Measurements from ENCODE around the gene NSD1.
A peak's percentile ranks its signal among the peaks of the same experiment; 100 is the strongest.
"Not testable (repeated sequence)": the region's sequence is repeated elsewhere in the genome, so short reads cannot be mapped to it uniquely, and the experiment has no call there.

The NSD1 gene

GRCh38 chr5:177128551-177128981, 5.0 kb upstream of the NSD1 start:
- DNase-seq: no peak

GRCh38 chr5:177130211-177131018, 3.2 kb upstream of the NSD1 start:
- no peak for DNase-seq

- no peak for DNase-seq
Observed at GRCh38 chr5:177131019-177131320, 2.6 kb upstream of the NSD1 start.

- DNase-seq: no peak
Observed at GRCh38 chr5:177131352-177132135, 2.0 kb upstream of the NSD1 start.

GRCh38 chr5:177132136-177133095, 1.2 kb upstream of the NSD1 start:
- DNase-seq: no peak

- DNase-seq: no peak
Observed at GRCh38 chr5:177133853-177134696, 502 bp downstream of the NSD1 start.

GRCh38 chr5:177134697-177135225, 1.2 kb downstream of the NSD1 start:
- DNase-seq: no peak

GRCh38 chr5:177140312-177140711, 6.7 kb downstream of the NSD1 start:
- DNase-seq: no peak

- no peak for DNase-seq
Observed at GRCh38 chr5:177141496-177141895, 7.9 kb downstream of the NSD1 start.

GRCh38 chr5:177142098-177142611, 8.6 kb downstream of the NSD1 start:
- DNase-seq: peak; percentile 55

- DNase-seq: no peak
Observed at GRCh38 chr5:177142778-177143177, 9.2 kb downstream of the NSD1 start.

- DNase-seq: no peak
Observed at GRCh38 chr5:177146891-177147638, 13.5 kb downstream of the NSD1 start.

GRCh38 chr5:177150061-177150460, 16.5 kb downstream of the NSD1 start:
- DNase-seq: not testable (repeated sequence)

- DNase-seq: no peak
Observed at GRCh38 chr5:177154003-177154643, 20.6 kb downstream of the NSD1 start.

- DNase-seq: no peak
Observed at GRCh38 chr5:177162379-177162778, 28.8 kb downstream of the NSD1 start.

GRCh38 chr5:177163500-177163899, 29.9 kb downstream of the NSD1 start:
- DNase-seq: no peak

- DNase-seq: no peak
Observed at GRCh38 chr5:177169271-177169670, 35.7 kb downstream of the NSD1 start.

- DNase-seq: no peak
Observed at GRCh38 chr5:177171961-177172360, 38.4 kb downstream of the NSD1 start.

- DNase-seq: no peak
Observed at GRCh38 chr5:177175336-177175735, 41.8 kb downstream of the NSD1 start.

GRCh38 chr5:177176175-177176711, 42.7 kb downstream of the NSD1 start:
- no peak for DNase-seq
